Neural crest cell (in vitro differentiated cells): ENCODE measurements around the gene STKLD1. TPM values are rescaled to one million over a fixed set of nuclear protein-coding genes. Genes with fewer than 3 reads are reported as not detected.

Experiments used
- DNase-seq: peaks from one replicate; pipeline ENCODE4 v3.0.0; 2021; ENCODE audit warnings: low read depth, mixed read lengths, low spot score
- H3K27ac Mint-ChIP-seq: one replicate; pipeline ENCODE4 v1.8.0; 2021; ENCODE audit warnings: mild to moderate bottlenecking, mixed read lengths; ENCODE audit not compliant: unreplicated experiment
- H3K27me3 Mint-ChIP-seq: 2 replicates; pipeline ENCODE4 v1.8.0; 2021; ENCODE audit warnings: low read depth, mild to moderate bottlenecking, mixed read lengths
- H3K36me3 Mint-ChIP-seq: 2 replicates; pipeline ENCODE4 v1.8.0; 2021; ENCODE audit warnings: low read depth, mild to moderate bottlenecking, mixed read lengths
- H3K4me1 Mint-ChIP-seq: 2 replicates; pipeline ENCODE4 v1.8.0; 2021; ENCODE audit warnings: mixed read lengths
- H3K4me3 Mint-ChIP-seq: one replicate; pipeline ENCODE4 v1.8.0; 2021; ENCODE audit warnings: mild to moderate bottlenecking, mixed read lengths
- H3K9me3 Mint-ChIP-seq: 2 replicates; pipeline ENCODE4 v1.8.0; 2021; ENCODE audit warnings: mixed read lengths
- total RNA-seq: library from RNA; stranded (reverse); gene quantifications from 2 replicates; pipeline ENCODE4 v1.2.1, GENCODE V29; 2021
- TF ChIP-seq, protein P1 (sequence below): fragments of 200-600 bp; sonication (generic); conservative IDR thresholded peaks from 2 replicates; pipeline ENCODE4 v1.5.0; 2021; ENCODE audit warnings: antibody characterized with exemption, mild to moderate bottlenecking

Gene STKLD1
- total RNA-seq, 1 donor from 2014 or later: 2.9 TPM

DNA sequence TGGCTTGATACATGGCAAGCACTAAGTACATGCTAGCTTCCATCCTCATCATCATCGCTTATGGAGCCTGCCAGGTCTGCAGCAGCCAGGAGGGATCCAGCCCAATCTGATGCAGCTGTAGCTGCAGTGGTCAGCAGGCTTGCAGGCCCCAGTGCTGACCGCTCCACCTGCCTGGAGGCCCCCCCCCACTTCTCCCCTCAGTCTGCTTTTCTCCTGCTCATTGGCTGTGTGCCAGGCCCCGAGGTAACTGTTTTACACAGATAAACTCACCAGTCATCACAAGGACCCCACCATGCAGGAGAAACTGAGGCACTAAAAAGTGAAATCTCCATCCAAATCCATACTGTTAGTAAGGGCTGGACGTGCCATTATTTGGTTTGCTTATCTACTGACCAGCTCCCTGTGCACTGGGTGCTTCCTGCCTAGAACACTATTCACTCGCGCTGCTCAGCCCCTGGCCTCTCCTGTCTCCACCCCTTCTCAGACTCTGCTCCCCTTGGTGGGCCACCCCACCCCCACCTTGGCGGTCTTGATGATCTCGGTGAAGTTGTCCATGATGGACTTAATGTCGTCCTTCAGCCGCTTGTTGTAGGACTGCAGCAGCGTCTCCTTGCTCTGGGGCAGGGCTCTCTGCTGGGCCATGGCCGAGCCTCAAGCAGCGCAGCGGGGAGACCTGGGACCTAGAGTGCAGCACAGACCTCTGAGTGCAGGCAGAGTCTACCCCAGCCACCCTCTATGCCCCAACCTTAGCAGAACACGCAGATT lies 30.0 kb upstream of the STKLD1 start:
- no peak for DNase-seq
- peaks cover 33% of the 10 kb centered on the region for H3K4me1 Mint-ChIP-seq
- peak overlapping the region; percentile 96 for H3K4me3 Mint-ChIP-seq
- TF ChIP-seq, protein P1, sequence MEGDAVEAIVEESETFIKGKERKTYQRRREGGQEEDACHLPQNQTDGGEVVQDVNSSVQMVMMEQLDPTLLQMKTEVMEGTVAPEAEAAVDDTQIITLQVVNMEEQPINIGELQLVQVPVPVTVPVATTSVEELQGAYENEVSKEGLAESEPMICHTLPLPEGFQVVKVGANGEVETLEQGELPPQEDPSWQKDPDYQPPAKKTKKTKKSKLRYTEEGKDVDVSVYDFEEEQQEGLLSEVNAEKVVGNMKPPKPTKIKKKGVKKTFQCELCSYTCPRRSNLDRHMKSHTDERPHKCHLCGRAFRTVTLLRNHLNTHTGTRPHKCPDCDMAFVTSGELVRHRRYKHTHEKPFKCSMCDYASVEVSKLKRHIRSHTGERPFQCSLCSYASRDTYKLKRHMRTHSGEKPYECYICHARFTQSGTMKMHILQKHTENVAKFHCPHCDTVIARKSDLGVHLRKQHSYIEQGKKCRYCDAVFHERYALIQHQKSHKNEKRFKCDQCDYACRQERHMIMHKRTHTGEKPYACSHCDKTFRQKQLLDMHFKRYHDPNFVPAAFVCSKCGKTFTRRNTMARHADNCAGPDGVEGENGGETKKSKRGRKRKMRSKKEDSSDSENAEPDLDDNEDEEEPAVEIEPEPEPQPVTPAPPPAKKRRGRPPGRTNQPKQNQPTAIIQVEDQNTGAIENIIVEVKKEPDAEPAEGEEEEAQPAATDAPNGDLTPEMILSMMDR: no peak
- H3K36me3 Mint-ChIP-seq: peaks cover 25% of the 10 kb centered on the region
- H3K9me3 Mint-ChIP-seq: no peaks in the 10 kb centered on the region
- peaks cover 4% of the 10 kb centered on the region for H3K27me3 Mint-ChIP-seq
- H3K27ac Mint-ChIP-seq: peak overlapping the region; percentile 92

DNA sequence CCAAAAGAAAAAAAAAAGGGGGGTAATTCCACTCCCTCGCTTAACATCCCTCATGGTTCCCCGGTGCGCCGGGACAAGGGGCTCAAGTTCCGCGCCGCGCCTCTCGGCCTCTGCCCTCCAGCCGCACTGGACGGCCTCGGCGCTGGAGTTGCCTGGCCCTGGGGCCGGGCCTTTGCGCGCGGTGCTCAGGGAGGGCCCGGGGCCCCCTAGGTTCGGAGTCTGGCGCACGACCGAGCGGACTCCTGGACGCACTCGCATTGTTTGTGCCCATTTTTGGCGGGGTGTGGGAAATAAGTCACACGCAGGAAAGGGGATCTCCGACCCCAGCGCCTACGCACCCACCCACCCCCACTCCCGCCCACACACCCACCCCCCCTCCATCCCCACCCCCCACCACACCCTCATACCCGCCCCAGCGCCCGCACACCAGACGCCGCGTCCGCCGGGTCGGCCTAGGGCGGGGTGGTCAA lies 28.6 kb upstream of the STKLD1 start:
- peak; percentile 37 for DNase-seq
- Mint-ChIP-seq H3K4me3 (peak overlapping the region; percentile 96), H3K9me3 (no peaks in the 10 kb centered on the region), H3K4me1 (peaks cover 33% of the 10 kb centered on the region), H3K27ac (no peak overlapping the region), H3K36me3 (peaks cover 37% of the 10 kb centered on the region), H3K27me3 (peaks cover 4% of the 10 kb centered on the region)
- TF ChIP-seq, protein P1: no peak

DNA sequence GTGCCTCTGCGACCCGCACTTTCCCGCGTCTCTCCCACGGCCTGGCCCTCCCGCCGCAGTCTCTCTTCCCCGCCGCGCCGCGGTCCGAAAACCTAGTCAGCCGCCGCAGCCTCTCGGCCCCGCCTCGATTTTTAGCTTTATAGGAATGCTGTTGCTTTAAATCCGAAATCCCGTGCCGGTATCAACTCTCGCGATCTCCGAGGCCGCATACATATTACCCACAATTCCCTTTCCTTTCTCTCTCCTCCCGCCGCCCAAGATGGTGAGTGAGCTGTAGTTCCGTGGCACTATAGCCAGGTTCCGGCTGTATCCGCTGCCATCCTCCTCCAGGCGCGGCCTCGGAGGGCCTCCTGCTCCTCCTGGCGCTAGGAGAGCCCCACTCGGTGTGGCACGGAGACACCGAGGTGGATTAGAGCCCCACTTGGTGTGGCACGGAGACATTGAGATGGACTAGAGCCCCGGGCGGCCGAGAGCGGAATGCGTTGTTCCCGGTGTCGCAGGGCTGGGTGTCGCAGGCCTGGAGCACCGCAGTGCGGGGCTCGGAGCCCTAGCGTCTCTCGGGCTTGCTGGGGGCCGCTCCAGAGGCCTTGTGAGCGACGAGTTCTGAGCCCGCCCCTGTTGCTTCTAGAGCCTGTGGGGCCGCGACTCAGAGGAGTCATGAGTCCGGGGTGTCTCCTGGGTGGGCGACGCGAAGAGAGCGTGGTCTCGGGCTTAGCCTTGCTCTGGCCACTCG lies 28.0 kb upstream of the STKLD1 start, which contains the start of the genes MED22 and RPL7A:
Gene MED22 (minus strand): TSS at position 147 of the 733 bp plus-strand sequence. CDS start 1,469 bp downstream, outside the sequence.
Gene RPL7A (plus strand): TSS at position 234 of the 733 bp plus-strand sequence. CDS start 26 bp downstream, at position 260.
- H3K36me3 Mint-ChIP-seq: peaks cover 37% of the 10 kb centered on the region
- no peaks in the 10 kb centered on the region for H3K9me3 Mint-ChIP-seq

DNA sequence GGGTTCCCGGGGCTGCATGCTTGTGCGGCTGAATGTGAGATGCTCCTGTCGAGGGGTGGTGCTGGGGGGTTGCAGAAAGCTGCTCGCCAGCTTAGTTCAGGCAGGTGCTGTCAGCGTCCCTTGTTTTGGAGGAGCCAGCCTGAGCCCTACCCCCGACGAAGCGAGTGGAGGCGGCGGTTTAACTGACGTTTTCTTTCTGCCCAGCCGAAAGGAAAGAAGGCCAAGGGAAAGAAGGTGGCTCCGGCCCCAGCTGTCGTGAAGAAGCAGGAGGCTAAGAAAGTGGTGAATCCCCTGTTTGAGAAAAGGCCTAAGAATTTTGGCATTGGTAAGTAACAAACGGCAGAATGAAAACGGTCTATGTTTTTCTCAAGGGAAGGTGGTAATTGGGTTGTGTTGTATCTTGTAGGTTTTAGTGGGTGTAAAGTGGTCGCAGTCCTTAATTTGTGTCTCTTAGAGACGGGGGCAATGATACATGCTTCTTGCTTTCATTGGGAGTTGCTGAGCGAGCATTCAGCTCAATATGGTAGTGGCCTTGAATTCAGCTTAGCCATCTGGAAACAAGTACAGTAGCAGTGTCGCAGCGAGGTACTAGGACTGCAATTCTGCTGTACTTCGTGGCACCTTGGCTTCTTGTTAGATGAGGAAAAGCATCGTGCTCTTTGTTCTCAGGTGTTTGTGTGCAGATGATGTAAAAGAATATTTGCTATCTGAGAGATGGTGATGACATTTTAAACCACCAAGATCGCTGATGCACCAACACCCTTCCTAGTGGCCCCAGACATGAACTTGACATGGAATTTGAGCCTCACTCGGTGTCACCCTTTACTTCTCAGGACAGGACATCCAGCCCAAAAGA lies 27.2 kb upstream of the STKLD1 start:
- Mint-ChIP-seq H3K9me3 (no peaks in the 10 kb centered on the region), H3K27me3 (peaks cover 4% of the 10 kb centered on the region), H3K4me1 (peaks cover 33% of the 10 kb centered on the region), H3K4me3 (peak overlapping the region; percentile 96), H3K36me3 (peaks cover 39% of the 10 kb centered on the region), H3K27ac (peak overlapping the region; percentile 100)
- DNase-seq: no peak
- TF ChIP-seq, protein P1: no peak

More for the DNA sequence above, 28.0 kb upstream of the STKLD1 start, which contains the start of the genes MED22 and RPL7A:
- Mint-ChIP-seq H3K4me3 (peak within 1 kb of the TSS; percentile 96), H3K27me3 (peaks cover 4% of the 10 kb centered on the region), H3K4me1 (peaks cover 33% of the 10 kb centered on the region), H3K27ac (peak within 1 kb of the TSS; percentile 100)
- DNase-seq: peak; percentile 89
- TF ChIP-seq, protein P1: no peak
